Bronchial epithelial cell (primary cell): ENCODE results near the gene KCNH5. TPM values are rescaled to one million over a fixed set of nuclear protein-coding genes. Genes with fewer than 3 reads are reported as not detected.

Experiments
- DNase-seq: peaks from one replicate; pipeline ENCODE4 v3.0.0-alpha.2; 2010; ENCODE audit warnings: low read depth
- FAIRE-seq: peaks from 2 replicates; lab custom pipeline; 2011; peaks lifted over from hg19 to GRCh38; lab: Jason Lieb, UNC
- H3K27me3 ChIP-seq: 2 replicates; pipeline ENCODE4 v1.5.1; 2011; ENCODE audit warnings: low read length; ENCODE audit not compliant: control insufficient read depth, insufficient read depth
- H3K36me3 ChIP-seq: 2 replicates; pipeline ENCODE4 v1.5.1; 2011; ENCODE audit warnings: low read length; ENCODE audit not compliant: control insufficient read depth, insufficient read depth
- H3K4me3 ChIP-seq: 2 replicates; pipeline ENCODE4 v1.5.1; 2011; ENCODE audit warnings: mild to moderate bottlenecking, low read depth, low read length, control low read depth
- CTCF ChIP-seq: IDR thresholded peaks from 2 replicates; pipeline ENCODE4 v1.5.1; 2011; ENCODE audit warnings: mild to moderate bottlenecking, moderate library complexity, low read length, control low read depth, inconsistent platforms; ENCODE audit not compliant: insufficient read depth, severe bottlenecking
- total RNA-seq: library from RNA; depleted of rRNA; stranded (reverse); fragments of >200 nt; gene quantifications from 2 replicates; pipeline ENCODE4 v1.2.1, GENCODE V29; 2014

The KCNH5 gene
- total RNA-seq, 1 donor from 2014 or later: under 0.01 TPM

- FAIRE-seq: peak; percentile 13
- TF ChIP-seq CTCF: no peak
- no peaks in the 10 kb centered on the region for H3K36me3 ChIP-seq
- H3K4me3 ChIP-seq: no peak overlapping the region
- DNase-seq: no peak
- no peaks in the 10 kb centered on the region for H3K27me3 ChIP-seq
Observed at GRCh38 chr14:63014621-63015020, 30.6 kb downstream of the KCNH5 start.

- no peak for FAIRE-seq
- Histone ChIP-seq H3K4me3 (no peak overlapping the region), H3K36me3 (no peaks in the 10 kb centered on the region), H3K27me3 (no peaks in the 10 kb centered on the region)
- DNase-seq: no peak
- TF ChIP-seq CTCF: no peak
Observed at GRCh38 chr14:63012171-63012570, 33.1 kb downstream of the KCNH5 start.

- DNase-seq (no peak), FAIRE-seq (no peak)
- Histone ChIP-seq H3K27me3 (no peaks in the 10 kb centered on the region), H3K36me3 (no peaks in the 10 kb centered on the region), H3K4me3 (no peak overlapping the region)
- TF ChIP-seq CTCF: no peak
Observed at GRCh38 chr14:63011623-63012022, 33.6 kb downstream of the KCNH5 start.

- Histone ChIP-seq H3K4me3 (no peak overlapping the region), H3K36me3 (no peaks in the 10 kb centered on the region), H3K27me3 (no peaks in the 10 kb centered on the region)
- FAIRE-seq (no peak), DNase-seq (no peak)
- no peak for TF ChIP-seq CTCF
Observed at GRCh38 chr14:63009495-63009894, 35.8 kb downstream of the KCNH5 start.

- FAIRE-seq: no peak
- no peaks in the 10 kb centered on the region for H3K36me3 ChIP-seq
- TF ChIP-seq CTCF: no peak
- H3K27me3 ChIP-seq: no peaks in the 10 kb centered on the region
- H3K4me3 ChIP-seq: no peak overlapping the region
- no peak for DNase-seq
Observed at GRCh38 chr14:63006531-63006930, 38.7 kb downstream of the KCNH5 start.

- no peak for TF ChIP-seq CTCF
- FAIRE-seq: no peak
- no peak overlapping the region for H3K4me3 ChIP-seq
- H3K36me3 ChIP-seq: no peaks in the 10 kb centered on the region
- DNase-seq: no peak
- no peaks in the 10 kb centered on the region for H3K27me3 ChIP-seq
Observed at GRCh38 chr14:62994096-62994495, 51.2 kb downstream of the KCNH5 start.
